GM23248 (cell line): ENCODE measurements around the gene TAS1R2.

ENCODE experiments used
- EZH2 ChIP-seq: fragments of 200-600 bp; sonication (generic); IDR thresholded peaks from 2 replicates; pipeline ENCODE4 v1.6.1; 2018; ENCODE audit warnings: antibody characterized with exemption, mild to moderate bottlenecking; ENCODE audit not compliant: insufficient read depth, poor library complexity, severe bottlenecking
- EZH2phosphoT487 ChIP-seq: fragments of 200-600 bp; sonication (generic); IDR thresholded peaks from 2 replicates; pipeline ENCODE4 v1.6.1; 2018; ENCODE audit warnings: antibody characterized with exemption, moderate library complexity, mild to moderate bottlenecking, low read depth; ENCODE audit not compliant: insufficient read depth

DNA sequence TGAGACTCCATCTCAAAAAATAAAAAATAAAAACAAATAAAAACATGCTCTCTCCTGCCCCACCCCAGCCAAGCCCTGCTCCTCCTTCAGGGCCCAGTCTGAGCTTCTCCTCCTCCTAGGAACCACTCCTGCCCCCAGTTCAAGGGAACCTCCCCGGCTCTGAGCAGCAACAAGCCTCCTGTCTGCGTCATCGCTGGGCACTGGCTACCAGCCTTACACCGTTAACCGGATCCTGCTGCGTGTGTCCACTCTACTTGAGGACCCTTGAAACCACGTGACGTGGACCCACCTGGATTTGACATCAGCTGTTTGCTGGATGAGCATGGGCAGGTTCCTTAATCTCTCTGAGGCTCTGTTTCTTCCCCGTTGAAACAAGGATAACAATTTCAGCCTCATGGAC lies 1.6 kb upstream of the TAS1R2 start:
- TF ChIP-seq EZH2 (no peak), EZH2phosphoT487 (no peak)
